HG03139 (cell line): Measurements from ENCODE around the gene CTXND1.

Experiments used
- ATAC-seq: cut with Tn5 transposase; IDR thresholded peaks from one replicate; pipeline ENCODE4 v1.9.1; 2021; ENCODE audit not compliant: unreplicated experiment

The CTXND1 gene

DNA sequence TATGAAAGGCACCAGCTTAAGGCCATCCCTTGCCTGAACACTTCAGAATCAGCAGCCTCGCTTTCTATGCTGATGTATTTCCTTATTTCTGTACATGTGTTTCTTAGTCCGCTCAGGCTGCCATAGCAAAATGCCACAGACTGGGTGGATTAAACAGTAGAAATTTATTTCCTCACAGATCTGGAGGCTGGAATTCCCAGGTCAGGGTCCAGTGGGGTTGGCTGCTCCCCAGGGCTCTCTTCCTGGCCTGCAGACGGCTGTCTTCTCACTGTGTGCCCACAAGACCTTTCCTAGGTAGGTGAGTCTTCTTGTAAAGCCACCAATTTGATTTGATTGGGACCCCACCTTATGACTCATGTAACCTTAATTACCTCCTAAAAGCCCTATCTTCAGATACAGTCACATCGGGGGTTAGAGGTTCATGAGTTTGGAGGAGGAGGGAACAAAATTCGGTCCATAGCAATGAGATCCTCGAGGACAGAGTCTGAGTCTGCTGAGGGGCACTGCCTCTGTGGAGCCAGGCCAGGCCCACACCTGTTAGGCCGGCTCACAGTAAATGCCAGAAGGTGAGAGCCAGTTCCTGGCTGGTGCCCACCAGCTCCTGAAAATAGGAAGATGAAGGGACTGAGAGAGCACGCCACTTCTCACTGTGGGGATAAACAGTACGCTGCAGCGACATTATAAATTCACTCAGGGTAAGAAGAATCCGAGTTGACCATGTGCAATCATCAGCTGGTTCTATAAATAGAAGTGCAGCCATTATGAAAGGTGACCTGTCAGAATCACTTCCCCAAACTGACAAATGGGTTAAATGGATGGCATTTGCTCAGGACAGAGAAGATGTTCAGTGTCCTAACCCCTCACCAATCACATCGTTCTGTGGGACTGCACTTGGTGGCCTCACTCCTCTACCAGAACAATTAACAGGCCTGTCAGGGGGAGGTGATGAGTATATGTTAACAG lies 41.1 kb downstream of the CTXND1 start:
- ATAC-seq, result no peak

DNA sequence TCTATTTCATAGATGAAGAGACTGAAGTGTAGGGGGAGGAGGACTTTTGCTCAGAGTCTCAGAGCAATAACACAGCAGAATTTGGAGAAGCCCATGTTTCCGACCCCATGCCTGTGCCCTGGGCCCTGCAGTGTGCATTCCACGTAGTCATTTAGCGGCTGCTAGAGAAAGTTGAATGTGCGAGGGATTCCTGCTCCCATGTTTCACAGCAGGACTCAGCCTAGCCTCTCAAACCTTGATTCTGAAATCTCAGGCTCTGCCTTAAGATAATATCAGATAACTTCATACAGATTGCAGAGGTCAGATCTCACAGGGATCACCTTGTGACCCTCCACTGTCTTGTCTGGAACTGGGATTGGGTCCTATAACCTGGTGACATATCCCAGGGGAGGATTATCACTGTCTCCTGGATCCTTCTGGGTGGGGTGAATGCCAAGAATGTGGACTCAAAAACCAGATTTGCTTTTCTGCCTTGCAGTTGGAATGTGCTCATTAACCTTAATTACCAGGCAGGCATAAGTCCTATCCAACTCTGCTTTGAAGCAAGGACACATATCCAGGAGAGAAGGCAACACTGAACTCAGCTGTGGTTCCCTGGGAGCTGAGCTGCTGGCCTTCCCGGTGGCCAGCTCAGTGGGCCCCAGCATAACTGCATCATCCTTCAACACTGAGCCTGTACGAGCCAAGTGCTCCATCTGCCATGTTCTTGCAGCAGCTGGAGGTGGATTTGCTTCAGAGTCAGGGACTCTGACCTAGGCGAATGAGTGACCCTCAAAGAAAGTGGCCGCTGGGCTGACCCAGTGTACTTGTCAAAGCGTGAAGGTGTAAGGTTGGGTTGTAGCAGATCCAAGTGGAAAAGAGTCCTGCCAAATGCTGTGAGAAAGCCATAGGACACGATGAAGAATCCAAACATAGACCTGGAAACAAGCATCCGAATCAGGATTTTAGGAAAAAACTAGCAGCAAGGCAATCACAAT lies 43.0 kb downstream of the CTXND1 start:
- no peak for ATAC-seq

DNA sequence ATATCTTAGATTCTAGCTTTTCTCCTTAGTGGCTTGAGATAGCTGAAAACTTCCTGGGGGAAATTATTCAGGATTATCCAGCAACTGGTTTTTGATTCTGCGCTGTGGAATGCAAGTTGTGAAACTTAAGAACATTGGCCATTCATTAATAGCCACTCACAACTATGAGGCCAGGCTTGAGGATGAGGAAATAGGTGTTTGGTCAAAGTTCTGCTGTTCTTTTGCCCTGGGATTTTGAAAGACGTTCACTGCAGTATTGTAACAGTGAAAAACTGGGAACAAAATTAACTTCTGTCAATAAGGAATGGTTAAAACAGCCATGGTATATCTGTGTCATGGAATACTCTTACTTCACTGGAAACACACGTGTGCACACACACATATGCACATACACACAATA lies 44.1 kb downstream of the CTXND1 start:
- no peak for ATAC-seq

DNA sequence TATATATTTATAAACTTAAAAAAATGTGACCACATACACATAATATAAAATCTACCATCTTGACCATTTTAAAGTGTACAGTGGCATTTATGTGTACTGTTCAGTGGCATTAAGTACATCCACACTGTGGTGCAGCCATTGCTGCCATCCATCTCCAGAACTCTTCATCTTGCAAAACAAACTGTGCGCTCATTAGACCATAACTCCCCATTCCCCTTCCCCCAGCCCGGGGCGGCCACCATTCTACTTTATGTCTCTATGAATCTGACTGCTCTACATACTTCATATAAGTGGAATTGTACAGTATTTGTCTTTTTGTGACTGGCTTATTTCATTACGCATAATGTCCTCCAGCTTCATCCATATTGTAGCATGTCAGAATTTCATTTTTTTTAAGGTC lies 47.8 kb downstream of the CTXND1 start:
- ATAC-seq, result no peak

DNA sequence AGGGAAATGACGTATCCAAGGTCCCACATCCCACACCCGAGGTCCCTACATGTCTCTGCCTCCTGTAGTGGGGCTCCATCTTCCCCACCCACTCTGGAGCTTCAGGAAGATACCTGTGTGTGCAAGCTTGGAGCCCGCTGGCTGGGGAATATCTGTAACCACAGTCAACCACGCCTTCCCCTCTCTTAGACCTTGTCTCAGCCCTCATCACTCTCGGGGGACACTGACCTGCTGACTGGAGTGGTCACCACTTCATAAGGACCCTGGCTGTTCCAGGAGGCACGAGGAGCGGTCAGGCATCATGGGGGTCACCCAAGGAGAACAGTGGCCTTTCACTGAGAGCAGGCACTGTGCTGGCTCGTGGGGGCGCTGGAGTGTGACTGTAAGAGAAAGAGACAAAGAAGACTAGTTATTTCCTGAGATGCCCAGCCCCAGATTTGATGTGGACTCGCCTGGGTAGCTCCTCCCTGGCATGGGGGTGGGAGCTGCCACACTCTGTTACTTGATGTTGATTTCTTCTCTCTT lies 48.6 kb downstream of the CTXND1 start:
- no peak for ATAC-seq

DNA sequence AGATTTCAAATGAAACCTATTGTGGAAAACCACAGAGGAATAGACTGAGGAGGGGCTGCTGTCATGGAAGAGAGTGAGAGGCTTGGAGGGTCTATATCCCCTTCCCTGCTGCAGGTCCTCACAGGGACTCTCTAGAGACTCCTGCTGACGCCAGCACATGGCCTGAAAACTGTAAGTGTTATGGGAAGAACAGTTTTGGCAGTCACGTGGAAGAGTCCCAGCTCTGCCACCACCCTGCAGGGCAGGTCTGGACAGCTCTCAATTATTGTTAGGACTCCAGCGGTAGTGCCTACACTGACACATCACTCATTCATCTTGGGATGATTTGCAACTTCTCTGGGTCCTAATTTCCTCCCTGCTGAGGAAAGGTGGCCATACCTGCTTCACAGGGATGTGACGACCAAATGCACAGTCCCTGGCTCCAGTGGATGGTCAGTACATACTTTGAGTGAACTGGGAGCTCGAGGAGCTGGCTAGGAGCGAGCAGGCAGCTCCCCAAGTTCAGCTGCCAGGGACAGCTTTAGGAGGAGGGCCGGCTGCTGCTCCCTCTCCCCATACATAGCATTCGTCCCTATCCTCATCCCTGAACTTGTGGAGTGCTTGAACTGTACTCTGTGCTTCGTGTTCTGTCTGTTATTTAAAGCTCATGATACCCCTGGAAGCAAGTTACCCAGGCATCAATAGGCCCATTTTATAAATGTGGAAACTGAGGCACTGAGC lies 49.2 kb downstream of the CTXND1 start:
- no peak for ATAC-seq

DNA sequence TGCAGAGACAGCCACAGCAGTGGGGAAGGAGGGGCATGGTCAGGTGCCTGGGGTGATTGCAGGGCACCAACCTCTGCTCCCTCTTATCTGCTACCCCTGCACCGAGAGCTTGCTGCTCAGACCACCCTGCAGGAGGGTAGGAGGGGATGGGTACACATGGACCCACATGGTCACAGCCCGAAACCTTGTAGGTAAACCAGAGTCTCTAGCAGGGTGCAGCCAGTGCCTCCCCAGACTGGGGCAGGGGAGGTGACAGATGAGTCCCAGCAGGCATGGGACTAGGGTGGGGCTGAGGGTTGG lies 50.0 kb downstream of the CTXND1 start:
- no peak for ATAC-seq

DNA sequence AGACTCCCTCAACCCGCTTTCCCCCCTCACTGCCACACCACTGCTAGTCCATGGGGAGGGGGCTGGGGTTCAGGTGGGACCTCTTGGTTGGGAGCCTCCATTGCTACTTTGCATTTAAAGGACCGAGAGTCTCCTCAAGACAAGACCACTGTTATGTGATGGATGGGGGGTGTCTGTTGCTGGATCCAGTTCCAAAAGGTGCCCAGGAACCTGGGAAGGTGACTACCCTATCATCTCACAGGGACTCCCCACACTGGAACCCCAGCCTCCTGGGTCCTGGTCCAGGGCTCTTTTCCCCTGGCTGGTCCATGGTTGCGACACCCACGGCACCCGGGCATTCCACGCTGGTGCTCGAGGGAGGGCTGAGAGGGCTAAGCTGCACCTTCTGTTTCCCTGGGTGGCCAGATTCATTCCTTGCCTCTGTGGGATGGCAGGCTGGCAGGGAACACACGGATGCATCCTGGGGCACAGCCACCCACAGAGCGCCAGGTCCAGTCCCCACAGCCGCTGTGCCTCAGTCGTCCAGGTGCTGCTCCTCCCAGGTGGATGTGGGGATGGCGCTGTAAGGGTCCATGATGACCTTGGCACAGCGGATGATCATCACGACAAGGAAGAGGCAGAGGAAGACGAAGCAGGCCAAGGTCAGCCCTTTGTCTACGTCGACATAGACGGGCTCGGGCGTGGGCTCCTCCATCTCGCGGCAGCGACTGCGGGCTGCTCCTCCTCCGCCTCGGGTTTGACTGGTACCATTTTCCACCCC lies 50.6 kb downstream of the CTXND1 start:
- ATAC-seq, result no peak

DNA sequence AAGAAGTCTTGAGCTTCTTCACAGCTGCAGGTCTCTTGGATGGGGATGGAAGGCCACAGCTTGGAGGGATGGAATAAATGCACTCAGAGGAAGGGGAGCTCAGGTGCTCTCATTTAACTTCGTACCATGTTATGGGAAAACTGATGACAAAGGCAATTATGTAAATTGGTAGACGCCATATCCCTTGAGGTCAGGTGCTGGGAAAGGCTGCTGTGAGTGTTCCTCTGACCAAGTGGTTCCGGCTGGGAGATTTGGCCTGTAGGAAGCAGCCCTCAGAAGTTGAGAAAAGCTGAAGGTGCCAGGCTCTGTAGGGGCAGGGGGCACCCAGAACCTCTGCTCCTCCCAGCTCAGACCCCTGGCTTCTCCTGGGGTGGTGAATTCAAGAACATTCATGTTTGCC lies 52.1 kb downstream of the CTXND1 start:
- ATAC-seq, result no peak

DNA sequence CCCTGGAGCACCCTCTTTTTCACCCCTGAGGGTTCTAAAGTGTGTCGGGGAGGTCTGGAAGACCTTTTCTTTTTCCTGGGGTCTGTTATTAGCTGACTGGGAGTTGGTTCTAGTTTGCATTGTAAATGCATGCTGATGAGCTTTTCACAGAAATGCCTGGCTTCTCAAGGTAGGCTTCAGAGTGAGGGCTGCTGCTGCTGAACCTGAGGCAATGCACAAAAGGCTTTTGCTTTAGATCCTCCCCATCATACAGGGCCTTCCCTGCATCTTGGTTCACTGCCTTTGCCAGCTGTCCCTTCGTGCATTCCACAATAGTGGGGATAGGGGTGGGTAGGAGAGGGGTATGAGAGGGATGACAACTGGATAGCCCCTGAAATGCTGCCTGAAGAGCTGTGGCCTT lies 52.6 kb downstream of the CTXND1 start:
- no peak for ATAC-seq

DNA sequence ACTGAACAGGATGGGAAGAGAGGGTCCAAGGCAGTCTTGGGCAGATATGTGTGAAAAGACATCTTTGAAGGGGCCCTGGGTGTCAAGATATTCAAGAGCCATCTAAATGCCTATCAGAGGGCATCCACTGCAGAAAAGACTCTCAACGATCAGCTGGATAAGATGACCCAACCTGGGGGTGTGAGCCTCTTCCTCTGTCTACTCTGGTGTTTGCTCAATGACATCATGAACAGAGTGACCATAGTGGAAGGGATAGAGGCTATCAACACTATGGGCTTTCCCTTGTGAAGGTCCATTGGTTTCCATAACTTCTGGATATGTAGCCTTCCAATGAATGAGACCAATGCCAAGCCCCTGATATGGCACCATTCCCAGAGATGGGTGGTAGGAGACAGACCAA lies 57.1 kb downstream of the CTXND1 start:
- ATAC-seq, result no peak

DNA sequence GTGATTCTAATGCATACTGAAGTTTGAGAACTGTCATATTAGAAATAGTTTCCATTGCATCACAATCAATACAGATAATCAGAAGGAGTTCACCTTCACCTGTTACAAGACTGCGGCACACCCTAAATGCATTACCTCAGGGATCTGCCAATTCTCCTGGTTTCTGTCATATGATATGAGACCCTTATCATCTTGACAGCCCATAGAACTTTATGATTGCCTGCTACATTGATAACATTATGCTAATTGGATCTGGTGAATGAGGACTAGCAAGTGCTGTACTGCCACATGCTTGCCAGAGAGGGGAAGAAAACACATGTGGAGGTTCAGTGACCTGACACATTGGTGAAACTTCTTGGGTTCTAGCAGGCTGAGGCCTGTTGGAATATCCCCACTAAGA lies 57.8 kb downstream of the CTXND1 start:
- ATAC-seq, result no peak

DNA sequence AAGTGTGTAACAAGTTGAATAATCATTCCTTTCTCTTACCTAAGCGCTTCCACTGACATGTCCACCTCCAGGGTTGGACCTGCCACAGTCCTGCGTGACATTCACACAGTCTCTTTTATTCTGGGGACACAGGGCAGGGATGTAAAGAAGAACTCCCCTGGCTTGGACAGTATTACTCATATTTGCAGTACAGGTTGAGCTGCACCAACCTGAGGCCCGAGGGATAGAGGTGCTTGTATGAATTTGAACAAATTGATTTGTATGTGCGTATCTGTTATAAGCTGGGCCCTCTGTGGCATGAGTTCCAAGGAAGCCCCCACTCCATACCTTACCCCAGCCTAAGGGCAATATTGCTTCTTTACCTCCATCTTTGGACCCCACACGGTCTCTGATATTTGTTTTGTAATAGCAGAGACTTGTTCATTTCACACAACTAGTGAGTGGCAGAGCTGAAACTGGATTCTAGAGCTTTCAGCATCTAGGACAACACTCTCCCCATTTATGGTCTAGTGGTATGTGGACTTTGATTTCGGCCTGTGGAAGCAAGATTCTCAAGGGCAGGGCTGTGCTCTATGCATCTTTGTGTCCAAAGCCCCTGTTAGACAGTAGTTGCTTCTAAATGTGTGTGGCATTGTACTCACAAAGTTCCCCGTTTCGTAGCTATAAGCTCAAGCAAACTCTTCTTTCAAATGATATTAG lies 60.0 kb downstream of the CTXND1 start:
- no peak for ATAC-seq

DNA sequence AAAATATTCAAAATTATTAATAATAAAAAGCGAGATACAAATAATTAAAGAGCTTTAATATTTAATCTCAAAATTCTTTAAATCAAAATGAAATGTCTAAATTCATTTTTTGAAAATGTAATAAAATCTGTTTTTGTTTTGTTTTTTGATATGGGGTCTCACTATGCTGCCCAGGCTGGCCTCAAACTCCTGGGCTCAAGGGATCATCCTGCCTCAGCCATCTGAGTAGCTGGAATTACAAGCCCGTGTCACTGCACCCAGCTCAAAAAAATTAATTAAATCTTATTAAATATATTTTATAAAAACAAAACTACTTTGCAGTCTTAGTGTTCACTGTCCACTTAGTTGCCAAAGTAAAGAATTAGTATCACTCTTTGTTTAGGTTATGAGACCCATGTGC lies 60.8 kb downstream of the CTXND1 start:
- no peak for ATAC-seq

DNA sequence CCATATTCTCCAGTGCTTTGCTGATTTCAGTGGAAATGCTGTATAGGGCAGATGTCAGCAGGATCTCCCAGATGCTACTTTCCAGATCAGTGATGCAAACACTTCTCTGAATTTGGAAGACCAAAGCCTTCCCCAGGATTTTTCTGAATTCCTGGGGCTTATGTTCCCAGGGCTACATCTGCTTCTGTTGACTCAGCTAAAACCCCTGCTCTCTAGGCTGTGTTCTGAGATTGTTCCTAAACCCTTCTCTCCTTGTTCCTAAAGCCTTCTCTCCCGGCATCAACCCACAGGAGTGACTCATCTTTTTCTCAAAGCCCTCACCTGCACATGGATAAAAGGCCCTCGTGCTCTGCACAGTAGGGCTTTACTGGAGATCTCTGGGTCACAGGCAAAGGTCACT lies 63.8 kb downstream of the CTXND1 start:
- no peak for ATAC-seq

DNA sequence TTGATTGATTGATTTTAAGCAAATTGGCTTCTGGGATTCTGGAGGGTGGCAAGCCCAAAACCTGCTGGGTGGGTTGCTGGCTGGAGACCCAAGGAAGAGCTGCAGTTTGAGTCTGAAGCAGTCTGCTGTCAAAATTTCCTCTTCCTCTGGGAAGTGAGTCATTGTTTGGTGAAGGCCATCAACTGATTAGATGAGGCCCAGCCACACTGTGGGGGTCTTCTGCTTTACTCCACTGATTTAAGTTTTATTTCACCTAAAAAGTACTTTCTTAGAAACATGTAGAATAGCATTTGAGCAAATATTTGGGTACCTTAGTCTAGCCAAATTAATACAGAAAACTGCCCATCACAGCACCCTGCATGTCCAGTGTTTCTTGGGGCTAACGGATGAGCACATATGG lies 65.4 kb downstream of the CTXND1 start:
- ATAC-seq, result no peak

DNA sequence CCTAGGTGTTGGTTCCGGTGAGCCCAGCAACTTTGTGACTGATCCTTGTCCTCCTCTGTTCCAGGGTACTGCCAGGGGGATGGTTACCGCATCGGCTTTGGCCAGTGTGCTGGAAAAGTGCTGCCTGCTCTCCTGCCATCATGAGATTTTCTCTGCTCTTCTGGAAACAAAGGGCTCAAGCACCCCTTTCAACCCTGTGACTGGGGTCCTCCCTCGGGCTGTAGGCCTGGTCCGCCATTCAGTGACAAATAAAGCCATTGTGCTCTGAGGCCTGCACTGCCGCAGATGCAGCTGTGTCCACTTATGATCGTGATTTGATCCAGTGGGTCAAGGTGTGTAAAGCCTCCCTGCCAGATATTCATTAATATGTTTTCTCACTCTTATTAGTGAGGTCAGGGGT lies 65.9 kb downstream of the CTXND1 start:
- no peak for ATAC-seq

DNA sequence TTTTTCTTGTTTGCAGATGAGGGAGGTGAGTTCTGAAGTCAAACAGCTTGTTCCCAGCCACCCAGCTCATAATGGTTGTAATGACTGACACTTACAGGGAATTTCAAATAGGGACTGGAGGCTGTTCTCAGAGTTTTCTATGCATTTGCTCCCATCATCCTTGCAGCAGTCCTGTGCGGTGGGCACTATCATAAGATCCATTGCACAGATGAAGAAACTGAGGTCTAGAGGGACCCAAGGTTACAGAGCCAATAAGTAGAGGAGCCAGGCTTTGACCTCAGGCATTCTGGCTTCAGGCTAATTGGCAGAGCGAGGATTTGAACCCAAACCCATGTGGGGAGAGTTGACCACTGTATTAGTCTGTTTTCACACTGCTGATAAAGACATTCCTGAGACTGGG lies 66.9 kb downstream of the CTXND1 start:
- ATAC-seq, result no peak

DNA sequence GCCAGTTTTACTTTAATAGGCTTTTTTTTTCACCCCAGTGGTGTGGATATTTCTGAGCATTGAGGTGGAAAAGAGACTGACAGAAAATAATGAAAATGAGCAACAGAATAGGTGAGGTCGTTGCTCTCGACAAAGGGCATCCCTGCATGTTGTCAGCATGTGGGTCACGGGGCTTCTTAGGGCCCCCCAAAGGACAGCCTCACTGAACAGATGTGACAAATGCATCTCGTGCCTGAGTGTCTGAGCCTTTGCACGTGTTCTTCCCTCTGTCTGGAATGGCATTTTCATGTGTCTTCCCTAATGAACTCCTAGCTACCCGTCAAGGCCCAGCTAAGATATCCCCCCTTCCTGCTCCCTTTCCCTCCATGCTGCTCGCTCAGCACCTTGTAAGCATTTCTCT lies 67.5 kb downstream of the CTXND1 start:
- ATAC-seq, result no peak

DNA sequence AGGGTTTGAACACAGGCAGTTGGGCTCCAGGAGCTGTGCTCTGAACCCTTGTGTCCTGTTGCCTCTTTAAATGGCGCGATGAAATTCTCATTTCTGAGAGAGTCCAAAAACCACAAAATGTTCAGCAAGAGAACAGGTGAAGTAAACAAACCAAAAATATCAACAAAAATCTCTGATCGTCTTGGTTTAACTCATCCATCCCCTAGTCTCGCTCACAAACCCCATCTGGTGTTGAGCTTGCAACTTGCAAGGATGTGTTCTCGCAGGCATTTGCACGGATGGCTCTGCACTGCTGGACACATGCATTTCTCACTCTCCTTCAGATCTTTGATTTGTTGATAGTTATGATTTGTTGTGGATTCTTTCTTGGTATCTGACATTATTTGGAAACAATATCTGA lies 68.1 kb downstream of the CTXND1 start:
- ATAC-seq, result no peak
